Measurements from ENCODE around the gene MVB12B. TPM values are rescaled to one million over a fixed set of nuclear protein-coding genes. Genes with fewer than 3 reads are reported as not detected.

Gene MVB12B
- total RNA-seq, 1 donor from 2014 or later = 7.7 TPM

DNA sequence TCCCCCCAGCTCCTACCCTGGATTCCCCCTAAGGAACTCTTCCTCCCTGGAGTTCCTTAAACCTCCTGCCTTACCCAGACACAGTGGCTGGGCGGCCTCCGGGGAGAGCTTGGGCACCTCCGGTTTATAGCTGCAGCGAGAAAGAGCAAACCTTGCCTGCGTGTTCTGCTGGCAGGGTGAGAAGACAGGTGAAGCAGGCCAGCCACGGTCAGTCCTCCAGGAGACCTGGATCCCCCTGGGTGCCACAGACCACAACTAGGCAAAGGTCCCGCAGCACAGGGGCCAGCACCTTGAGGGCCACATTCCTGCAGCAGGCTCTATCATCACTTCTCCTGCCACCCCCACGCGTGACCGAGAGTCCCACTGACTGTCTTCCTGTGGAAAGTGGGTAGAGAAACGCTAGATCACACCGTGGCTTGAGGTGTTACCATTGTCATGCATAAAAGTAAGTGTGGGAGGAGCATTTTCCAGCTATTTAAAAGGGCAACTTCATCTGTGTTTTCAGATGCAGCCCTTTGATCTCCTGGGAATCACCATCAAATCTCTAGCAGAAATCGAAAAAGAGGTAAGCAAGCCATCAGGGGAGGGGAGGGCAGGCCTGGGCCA, 156.9 kb downstream of the MVB12B start:
- intact Hi-C loops (cut with micrococcal nuclease) = no loop called here

- intact Hi-C loops (cut with micrococcal nuclease) = no loop called here
These were observed 159.0 kb downstream of the MVB12B start for GRCh38 chr9:126485662-126486061.

- intact Hi-C loops (cut with micrococcal nuclease) = no loop called here
These were observed 159.6 kb downstream of the MVB12B start for GRCh38 chr9:126486276-126486675.

- intact Hi-C loops (cut with micrococcal nuclease) = no loop called here
These were observed 161.2 kb downstream of the MVB12B start for GRCh38 chr9:126487856-126488255.

GRCh38 chr9:126488310-126488709, 161.7 kb downstream of the MVB12B start:
- intact Hi-C loops (cut with micrococcal nuclease) = no loop called here

- intact Hi-C loops (cut with micrococcal nuclease) = no loop called here
These were observed 162.3 kb downstream of the MVB12B start for GRCh38 chr9:126488881-126489404.

- intact Hi-C loops (cut with micrococcal nuclease) = loop anchor here (2.0 to 5.0 kb wide), 2 partner anchors 19 to 172 kb away; no protein-coding TSS in a partner anchor
These were observed 163.1 kb downstream of the MVB12B start for GRCh38 chr9:126489581-126490213.

DNA sequence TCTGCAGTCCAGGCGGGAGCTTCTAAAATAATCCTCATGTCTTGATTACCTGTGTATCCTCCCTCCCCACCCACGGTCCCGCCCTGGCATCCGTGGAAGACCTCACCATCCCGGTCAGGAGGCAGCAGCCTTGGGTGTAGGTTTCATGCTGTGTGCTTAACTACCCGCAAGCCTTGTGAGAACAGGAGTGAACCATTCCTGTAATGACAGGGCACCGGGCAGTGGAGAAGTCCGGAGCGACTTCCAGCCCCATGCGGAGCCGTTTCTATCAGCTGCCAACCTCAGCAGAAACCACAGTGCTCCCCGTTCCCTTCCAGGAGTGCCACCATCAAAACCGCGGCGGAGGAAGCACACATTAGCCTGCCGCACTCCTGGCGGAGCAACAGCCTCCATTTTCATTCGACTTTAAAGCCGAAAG, 163.6 kb downstream of the MVB12B start:
- intact Hi-C loops (cut with micrococcal nuclease) = loop anchor here (2.0 to 5.0 kb wide), 2 partner anchors 19 to 173 kb away; no protein-coding TSS in a partner anchor

GRCh38 chr9:126490871-126491567, 164.4 kb downstream of the MVB12B start:
- intact Hi-C loops (cut with micrococcal nuclease) = loop anchor here (1.0 to 5.0 kb wide), 10 partner anchors 20 to 1083 kb away; no protein-coding TSS in a partner anchor

- intact Hi-C loops (cut with micrococcal nuclease) = loop anchor here (1.0 to 5.0 kb wide), 10 partner anchors 21 to 1083 kb away; no protein-coding TSS in a partner anchor
These were observed 164.9 kb downstream of the MVB12B start for GRCh38 chr9:126491568-126491879.

DNA sequence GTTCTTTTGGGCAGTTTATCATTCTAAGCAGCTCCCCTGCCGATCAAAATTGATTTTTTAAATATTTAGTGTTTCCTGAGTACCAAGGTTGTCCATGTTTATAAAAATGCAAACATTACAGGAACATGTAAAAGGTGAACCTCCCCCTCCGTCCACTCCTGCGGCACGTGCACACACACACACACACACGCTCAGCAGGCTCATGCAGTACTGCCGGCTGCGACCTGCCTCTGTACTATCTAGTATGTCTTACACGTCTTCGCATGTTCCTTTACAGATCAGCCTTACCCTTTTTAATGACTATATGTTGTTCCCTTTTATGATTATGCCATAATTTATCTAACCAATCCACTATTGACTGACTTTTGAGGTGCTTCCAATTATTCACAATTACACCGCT, 165.3 kb downstream of the MVB12B start:
- intact Hi-C loops (cut with micrococcal nuclease) = loop anchor here (1.0 to 5.0 kb wide), 10 partner anchors 21 to 1084 kb away; no protein-coding TSS in a partner anchor

DNA sequence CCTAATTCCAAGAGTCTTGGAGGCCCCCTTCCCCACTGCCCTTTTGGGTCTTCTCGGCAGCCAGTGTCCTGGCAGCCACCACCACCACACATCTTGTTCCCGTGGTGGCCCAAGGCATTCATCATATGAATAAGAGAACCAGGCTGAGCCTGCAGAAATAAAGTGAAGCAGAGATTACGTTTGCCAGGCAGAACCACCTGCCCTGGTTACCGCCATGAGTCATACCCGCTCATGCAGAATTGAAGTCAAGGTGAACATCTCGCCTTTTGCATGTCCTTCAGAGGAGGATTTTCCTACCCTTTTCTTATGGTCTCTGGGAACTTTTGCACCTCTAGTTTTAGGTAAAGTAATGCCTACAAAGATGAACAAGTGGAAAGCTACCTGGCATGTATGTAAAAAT, 167.6 kb downstream of the MVB12B start:
- intact Hi-C loops (cut with micrococcal nuclease) = loop anchor here (5.0 kb wide), 1 partner anchor 177 kb away; no protein-coding TSS in a partner anchor

DNA sequence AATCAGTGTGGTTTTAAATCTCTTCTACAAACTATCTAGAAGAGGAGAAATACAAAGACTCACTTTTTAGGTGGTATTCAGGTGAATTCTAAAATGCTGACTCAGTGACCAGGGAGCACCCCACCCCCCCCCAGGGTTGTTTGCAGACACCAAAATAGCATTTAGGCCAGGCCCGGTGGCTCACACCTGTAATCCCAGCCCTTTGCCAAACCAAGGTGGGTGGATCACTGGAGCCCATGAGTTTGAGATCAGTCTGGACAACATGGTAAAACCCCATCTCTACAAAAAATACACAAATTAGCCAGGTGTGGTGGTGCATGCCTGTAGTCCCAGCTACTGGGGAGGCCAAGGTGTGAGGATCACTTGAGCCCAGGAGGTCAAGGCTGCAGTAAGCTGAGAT, 168.1 kb downstream of the MVB12B start:
- intact Hi-C loops (cut with micrococcal nuclease) = loop anchor here (5.0 kb wide), 1 partner anchor 177 kb away; no protein-coding TSS in a partner anchor

DNA sequence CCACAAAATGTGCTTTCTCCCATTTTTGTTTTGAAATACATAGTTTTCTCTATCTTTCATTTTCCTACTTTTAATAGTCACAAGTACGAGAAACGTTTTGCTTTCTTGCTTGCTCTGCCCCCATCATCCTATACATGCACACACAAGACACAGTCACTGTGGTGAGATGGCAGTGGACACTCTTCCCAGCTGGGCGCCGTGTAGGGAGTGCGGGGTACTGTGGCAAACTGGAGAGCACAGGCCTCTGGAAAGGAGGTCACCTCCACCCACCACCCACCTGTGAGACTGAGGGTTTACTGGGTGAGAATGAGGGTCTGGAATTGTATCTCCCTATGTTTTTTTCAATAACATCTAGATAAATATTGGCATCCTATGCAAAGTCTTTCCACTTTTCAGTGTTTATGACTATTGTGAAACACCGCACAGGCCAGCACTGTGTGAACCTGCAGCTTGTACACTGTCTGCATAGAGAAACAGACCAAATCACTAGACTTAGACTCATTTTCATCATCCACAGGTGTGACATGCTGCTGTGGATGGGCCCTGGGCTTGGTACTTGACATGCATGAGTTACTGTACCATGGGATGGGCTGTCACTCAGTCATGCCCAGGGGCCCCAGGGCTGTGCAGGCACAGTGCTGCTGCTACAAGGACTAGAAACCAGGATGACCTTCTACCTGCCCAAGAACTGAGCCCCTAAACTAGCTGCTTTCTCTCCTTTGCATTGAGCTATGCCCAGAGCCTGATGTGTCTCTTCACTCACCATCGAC, 169.0 kb downstream of the MVB12B start:
- intact Hi-C loops (cut with micrococcal nuclease) = no loop called here

- intact Hi-C loops (cut with micrococcal nuclease) = no loop called here
These were observed 169.6 kb downstream of the MVB12B start for GRCh38 chr9:126496181-126496576.

GRCh38 chr9:126496781-126497659, 170.4 kb downstream of the MVB12B start:
- intact Hi-C loops (cut with micrococcal nuclease) = no loop called here

DNA sequence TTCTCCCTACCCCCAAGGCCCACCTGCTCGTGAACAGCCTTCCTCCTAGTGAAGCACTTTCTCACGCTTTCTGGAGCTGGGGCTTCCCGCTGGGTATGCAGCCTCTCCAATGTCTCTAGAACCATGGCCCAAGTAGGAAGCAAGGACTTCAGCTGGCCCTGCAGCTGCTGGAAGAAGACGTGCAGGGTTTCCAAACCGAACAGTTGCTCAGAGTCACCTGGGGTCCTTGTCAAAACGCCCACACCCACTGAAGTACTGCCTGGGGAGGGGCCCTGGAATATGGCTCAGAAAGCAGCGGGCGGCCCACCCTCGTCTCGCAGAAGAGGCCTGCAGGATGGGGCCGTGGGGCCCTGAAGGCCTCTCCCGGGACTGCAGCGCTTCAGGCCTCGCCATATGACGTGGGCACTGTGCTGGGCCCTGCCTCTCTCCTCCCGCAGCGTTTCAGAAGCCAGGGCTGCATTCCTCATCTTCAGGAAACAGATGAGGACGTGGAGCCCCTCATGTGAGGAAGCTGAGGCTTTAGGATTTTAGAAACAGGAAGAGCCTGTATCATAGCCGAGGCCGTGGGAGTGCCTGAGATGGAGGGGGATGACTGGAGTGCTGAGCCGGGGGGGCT, 171.1 kb downstream of the MVB12B start:
- intact Hi-C loops (cut with micrococcal nuclease) = no loop called here

- intact Hi-C loops (cut with micrococcal nuclease) = no loop called here
These were observed 171.7 kb downstream of the MVB12B start for GRCh38 chr9:126498331-126498730.

- intact Hi-C loops (cut with micrococcal nuclease) = loop anchor here (1.0 kb wide), 2 partner anchors 18 to 59 kb away; no protein-coding TSS in a partner anchor
These were observed 172.6 kb downstream of the MVB12B start for GRCh38 chr9:126499005-126499910.
